GM18499 (cell line): ENCODE data around the gene ANKS1B.
A peak's percentile ranks its signal among the peaks of the same experiment; 100 is the strongest.
"Not testable (repeated sequence)": the region's sequence is repeated elsewhere in the genome, so short reads cannot be mapped to it uniquely, and the experiment has no call there.

Experiments used
- ATAC-seq: cut with Tn5 transposase; IDR thresholded peaks from one replicate; pipeline ENCODE4 v1.9.1; 2021; ENCODE audit warnings: moderate number of reproducible peaks; ENCODE audit not compliant: insufficient read depth, unreplicated experiment

The ANKS1B gene

DNA sequence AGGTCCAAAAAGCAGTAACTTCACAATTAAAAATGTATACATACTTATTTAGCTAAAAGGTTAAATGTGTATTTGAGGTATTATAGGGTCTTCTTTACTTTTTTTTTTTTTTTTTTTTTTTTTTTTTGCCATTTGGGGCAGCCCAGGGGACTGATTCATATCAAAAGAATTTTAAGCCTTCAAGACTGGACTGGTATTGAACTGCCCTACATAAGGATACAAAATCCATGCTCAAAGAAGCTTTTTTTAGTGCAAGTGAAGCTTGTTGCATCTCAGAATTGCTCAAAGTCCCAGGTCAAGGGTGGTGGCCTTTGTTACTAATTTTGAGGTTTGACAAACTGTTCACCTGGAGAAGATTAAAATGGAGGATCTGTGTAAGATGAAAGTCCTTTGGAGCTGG, 1215.7 kb downstream of the ANKS1B start:
- ATAC-seq = no peak

GRCh38 chr12:98767248-98767647, 1217.5 kb downstream of the ANKS1B start:
- ATAC-seq = no peak

DNA sequence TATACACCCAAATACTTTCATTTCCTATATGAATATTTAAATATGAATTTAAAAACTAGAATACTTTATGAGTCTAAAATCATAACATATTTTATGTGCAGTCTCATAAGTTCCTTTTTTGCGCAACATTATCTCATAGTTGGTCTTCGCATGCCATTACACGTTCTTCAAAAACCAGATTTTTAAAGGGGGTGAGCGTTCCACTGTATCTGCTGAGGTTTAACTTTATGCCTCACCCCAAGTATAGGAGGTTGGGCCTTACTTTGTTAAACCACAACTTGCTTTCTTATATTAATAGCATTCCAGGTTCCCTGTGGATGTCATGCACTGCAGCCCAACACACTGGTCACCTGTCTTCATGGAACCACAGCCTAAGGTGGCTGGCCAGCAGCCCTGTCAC, 1221.1 kb downstream of the ANKS1B start:
- ATAC-seq = no peak

GRCh38 chr12:98758331-98758730, 1226.4 kb downstream of the ANKS1B start:
- no peak for ATAC-seq

DNA sequence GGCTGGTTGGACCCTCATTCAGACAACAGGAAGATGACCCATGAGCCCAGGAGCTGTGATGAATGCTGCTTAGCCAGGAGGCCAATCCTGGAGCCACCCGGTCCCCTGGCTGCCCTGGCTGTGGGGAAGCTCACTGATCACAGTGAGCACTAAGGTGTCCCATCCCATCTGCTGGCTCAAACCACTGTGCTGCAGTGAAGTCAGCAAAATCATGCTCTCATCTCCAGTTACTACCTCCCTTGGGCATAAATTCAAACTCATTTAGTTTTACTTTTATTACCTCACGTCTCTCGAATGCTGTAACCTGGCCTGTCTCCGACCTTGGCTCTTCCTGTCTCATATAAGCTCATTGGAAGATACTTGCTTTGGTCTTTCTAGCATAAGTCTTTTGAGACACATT, 1227.3 kb downstream of the ANKS1B start:
- no peak for ATAC-seq

GRCh38 chr12:98755855-98756254, 1228.9 kb downstream of the ANKS1B start:
- ATAC-seq = not testable (repeated sequence)

- ATAC-seq = peak; percentile 99
Measured at GRCh38 chr12:98754095-98754494, 1230.6 kb downstream of the ANKS1B start.

DNA sequence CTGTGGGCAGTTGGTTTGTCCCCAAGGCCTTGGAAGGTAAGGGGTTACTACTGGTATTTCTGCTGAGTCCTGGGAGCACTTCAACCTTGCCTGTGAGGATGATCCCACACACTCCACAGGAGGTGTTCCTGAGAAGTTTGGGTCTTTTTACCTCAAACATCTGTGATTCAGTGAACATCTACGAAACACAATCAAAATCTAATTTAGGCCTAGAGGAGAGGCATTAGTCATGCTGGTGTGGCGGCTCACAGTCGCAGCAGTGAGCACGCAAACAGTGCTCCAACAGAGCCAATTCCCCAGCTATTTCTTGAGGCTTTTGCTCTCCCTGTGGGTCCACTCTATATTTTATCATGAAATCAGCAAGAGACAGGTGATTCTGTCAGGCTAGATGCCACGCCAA, 1232.0 kb downstream of the ANKS1B start:
- ATAC-seq = no peak

DNA sequence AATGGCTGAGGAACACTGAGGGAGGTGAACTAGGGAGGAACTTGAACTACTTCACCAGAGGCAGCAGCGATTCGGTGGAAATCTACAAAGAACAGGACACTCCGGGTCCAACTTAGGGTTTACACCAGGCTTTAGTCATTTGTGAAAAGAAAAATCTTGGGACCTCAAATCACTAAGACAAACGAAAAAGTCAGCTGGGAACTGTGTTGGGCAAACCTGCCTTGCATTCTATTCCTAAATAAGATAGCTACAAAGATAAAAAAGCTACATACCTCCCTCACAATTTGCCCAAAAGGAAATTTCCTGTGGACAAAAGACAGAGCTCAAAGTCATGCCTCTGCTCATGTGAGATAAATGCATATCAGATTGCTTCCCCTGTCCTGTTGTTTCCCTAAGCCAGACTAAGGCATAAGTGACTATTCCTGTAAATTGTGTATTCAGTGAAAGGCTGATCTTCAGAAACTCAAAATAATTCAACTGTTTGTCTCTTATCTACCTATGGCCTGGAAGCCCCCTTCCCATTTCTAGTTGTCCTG, 1233.1 kb downstream of the ANKS1B start:
- no peak for ATAC-seq

GRCh38 chr12:98750511-98750910, 1234.2 kb downstream of the ANKS1B start:
- ATAC-seq = no peak

GRCh38 chr12:98748463-98748862, 1236.3 kb downstream of the ANKS1B start:
- no peak for ATAC-seq

- ATAC-seq = no peak
Measured at GRCh38 chr12:98745578-98746391, 1239.0 kb downstream of the ANKS1B start.

DNA sequence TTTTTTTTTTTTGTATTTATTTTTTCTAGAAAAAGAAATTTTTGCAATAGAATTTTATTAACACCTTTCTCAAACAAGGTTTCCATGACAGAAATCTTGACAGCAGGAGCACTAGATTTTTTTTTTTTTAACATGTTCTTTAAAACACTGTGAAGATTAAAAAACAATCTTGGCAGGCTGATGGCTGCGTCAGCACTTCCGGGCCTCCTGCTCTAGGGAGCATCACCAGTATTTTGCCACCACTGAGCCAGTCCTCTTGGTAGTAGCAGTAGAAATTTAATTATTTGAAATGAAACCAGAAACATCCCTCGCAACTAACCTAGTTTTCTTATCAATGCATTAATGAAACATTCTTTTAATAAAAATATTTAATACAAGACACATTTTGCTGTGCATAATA, 1240.1 kb downstream of the ANKS1B start:
- no peak for ATAC-seq

- no peak for ATAC-seq
Measured at GRCh38 chr12:98743362-98743953, 1241.3 kb downstream of the ANKS1B start.

DNA sequence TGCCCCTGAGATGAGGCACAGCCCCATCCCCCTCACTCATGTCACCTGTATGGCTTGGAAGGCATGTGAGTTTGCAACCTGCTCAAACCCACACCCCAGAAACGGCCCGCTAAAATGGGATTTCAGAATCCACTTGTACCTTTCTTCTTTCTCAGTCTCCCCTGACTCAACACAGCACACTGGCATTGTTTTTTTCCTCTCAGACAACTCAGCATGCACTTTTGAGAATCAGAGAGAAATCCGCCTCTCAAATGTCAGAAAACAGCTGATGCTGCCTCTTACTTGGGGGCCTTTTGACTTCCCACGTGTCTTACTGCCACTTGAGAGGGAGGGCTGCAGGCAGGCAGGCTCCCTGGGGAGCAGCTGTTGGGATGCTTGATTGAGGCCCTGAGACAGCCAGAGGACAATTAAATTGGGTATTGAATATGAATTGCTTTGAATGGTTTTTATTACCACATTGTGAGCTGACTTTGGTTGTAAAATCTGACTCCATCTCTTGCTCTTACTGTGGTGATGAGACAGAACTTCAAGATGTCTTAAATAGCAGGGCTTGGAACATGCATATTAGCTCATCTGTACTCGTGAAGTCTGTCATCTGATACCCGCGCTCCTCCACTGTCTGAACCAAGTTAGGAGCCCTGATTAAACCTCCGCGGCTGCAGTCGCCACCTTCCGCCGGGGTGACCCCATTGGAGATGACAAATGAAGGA, 1243.0 kb downstream of the ANKS1B start:
- no peak for ATAC-seq

DNA sequence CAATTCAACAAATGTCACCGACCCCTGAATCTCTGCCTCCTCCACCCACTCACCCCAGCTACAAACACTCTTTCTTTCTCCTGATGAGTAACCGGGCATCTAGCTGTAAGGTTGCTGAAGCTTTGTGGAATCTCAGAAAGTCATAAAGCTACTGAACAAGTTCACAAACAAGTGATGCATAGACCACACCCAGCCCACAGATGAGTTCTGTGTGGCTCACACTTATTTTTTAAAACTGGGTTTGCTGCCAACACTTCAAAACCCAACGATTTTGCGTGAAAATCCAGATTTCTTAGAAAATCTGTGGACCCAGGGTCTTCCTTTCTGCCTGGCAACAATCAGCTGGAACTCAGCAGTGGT, 1243.6 kb downstream of the ANKS1B start:
- ATAC-seq = no peak

DNA sequence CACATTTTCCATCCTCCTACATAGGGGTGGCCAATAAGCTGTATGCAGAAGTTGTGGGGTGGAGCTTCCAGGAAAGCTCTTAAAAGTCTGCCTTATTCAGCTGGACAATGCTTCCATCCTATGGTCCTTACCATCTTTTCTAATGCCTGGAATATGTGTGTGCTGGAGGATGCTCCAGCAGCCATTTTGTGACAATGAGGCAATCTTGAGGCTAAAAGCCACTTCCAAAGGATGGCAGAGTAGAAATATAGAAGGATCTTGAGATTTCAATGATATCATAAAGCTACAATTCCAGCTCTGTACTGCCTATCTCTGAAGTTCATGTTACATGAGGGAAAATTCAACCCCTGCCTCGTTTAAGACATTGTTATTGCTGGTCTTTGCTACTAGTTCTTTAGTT, 1244.0 kb downstream of the ANKS1B start:
- no peak for ATAC-seq

DNA sequence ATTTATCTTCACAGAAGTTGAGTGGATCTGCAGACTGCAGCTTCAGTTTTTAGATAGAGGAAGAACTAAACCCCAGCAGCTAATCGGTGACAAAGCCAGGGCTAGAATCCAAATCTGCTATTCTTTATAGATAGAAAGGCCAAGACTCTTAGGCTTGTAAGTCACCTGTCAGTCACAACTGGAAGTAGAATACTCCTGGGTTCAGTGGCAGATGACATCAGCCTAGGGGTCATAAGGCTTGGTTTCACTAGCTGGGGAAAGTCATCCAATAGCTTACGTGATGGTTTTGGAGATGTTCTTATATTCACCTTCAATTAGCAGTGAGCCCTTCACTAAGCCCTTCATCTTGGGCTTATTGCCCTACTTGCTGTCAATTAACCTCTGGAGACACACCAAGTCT, 1246.2 kb downstream of the ANKS1B start:
- ATAC-seq = no peak

DNA sequence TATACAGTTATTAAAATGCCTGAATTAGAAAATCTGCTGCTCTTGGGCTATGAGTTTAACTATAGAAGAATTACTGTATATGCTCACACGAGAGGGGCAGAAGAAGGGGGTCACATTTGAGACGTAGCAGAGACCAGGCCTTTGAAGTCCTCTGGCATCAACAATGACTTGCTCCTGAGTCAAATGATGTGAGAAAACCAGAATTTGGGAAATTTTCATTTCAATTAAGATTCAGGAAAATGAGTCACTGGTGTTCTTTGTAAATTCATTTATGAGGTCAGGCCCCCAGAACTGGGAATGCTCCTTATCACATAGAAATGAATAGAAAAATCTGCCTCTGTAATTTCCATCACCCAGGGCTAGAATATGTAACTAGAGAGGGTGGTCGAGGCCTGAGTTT, 1246.7 kb downstream of the ANKS1B start:
- no peak for ATAC-seq

DNA sequence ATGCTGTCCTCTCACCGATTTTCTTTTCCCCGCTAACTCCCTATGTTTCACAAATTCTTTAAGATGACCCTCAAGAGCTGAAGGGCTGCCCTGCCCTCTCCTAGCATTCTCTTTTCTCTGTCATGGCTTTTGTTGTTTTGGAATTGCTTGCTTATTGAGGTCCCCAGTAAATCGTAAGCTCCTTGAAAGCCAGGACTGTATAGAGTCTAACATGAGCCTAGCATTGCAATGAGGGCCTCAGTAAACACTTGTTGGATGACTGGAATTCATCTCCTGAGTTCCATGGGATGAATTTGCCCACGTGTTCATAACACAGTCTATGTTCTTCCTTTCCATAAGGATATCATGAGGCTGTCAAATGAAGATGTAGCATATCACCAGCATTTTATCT, 1247.4 kb downstream of the ANKS1B start:
- no peak for ATAC-seq
